Sigmoid colon (tissue), 7 donors: Measurements from ENCODE around the gene EEF1AKMT2. TPM values are rescaled to one million over a fixed set of nuclear protein-coding genes. Genes with fewer than 3 reads are reported as not detected.
A peak's percentile ranks its signal among the peaks of the same experiment; 100 is the strongest.

Experiments used
- DNase-seq: peaks from one replicate; pipeline ENCODE4 v3.0.0-alpha.2; 2019
- H3K27ac ChIP-seq, 4 donors: fragments of 200-600 bp; sonication (generic); one replicate each; pipeline ENCODE4 v1.5.1; 2016 to 2019; ENCODE audit warnings: mild to moderate bottlenecking in 1 of 4
- H3K27me3 ChIP-seq, 3 donors: fragments of 200-600 bp; sonication (generic); one replicate each; pipeline ENCODE4 v1.5.1; 2019; ENCODE audit warnings: mild to moderate bottlenecking in 1 of 3
- H3K36me3 ChIP-seq, 4 donors: fragments of 200-600 bp; sonication (generic); one replicate each; pipeline ENCODE4 v1.5.1; 2016 to 2019
- H3K4me1 ChIP-seq, 4 donors: fragments of 200-600 bp; sonication (generic); one replicate each; pipeline ENCODE4 v1.5.1; 2017 to 2019
- H3K4me3 ChIP-seq, 4 donors: fragments of 200-600 bp; sonication (generic); one replicate each; pipeline ENCODE4 v1.5.1; 2017 to 2019; ENCODE audit warnings: mild to moderate bottlenecking in 2 of 4, moderate library complexity in 1 of 4
- H3K9me3 ChIP-seq, 4 donors: fragments of 200-600 bp in 3 of 4; sonication (generic) in 3 of 4; one replicate each; pipeline versions ENCODE4 v1.5.1 to v1.6.1; 2013 to 2019
- EP300 ChIP-seq, 4 donors: sonication (generic); formaldehyde crosslinking; IDR thresholded peaks; one replicate each; pipeline ENCODE4 v1.6.1; 2017; ENCODE audit warnings: antibody characterized with exemption in 4 of 4
- POLR2A ChIP-seq, 2 donors: fragments of 450-650 bp; IDR thresholded peaks; one replicate each; pipeline ENCODE4 v1.6.1; 2016; ENCODE audit warnings: antibody characterized with exemption in 2 of 2, mild to moderate bottlenecking in 2 of 2, moderate library complexity in 2 of 2
- POLR2AphosphoS5 ChIP-seq, 4 donors: sonication (generic); formaldehyde crosslinking; IDR thresholded peaks; one replicate each; pipeline ENCODE4 v1.6.1; 2017; ENCODE audit warnings: antibody characterized with exemption in 4 of 4
- WGBS, 2 donors: extraction: QIAGEN DNeasy Blood & Tissue Kit; methylation state at CpG; one replicate each; pipeline ENCODE4 v1.1.7; 2013; 5-methylcytosine and 5-hydroxymethylcytosine counted together
- intact Hi-C: fragments of 100-400 bp; cut with DNase I; formaldehyde crosslinking; loops from one replicate; pipeline ENCODE4 v1.15.1; 2023
- polyA plus RNA-seq, 3 donors: library from polyadenylated mRNA; stranded (reverse); fragments of 200-250 nt; gene quantifications; one replicate each; pipeline ENCODE4 v1.2.3, GENCODE V29; 2013
- total RNA-seq, 4 donors: library from RNA; depleted of rRNA; stranded (reverse); fragments of >200 nt; gene quantifications; one replicate each; pipeline ENCODE4 v1.1.0, GENCODE V29; 2016
- TF ChIP-seq, protein P1 (sequence below), 4 experiments: fragments of 450-650 bp in 3 of 4; fragments of 200-600 bp in 1 of 4; IDR thresholded peaks; one replicate each; pipeline ENCODE4 v1.5.1; 2016 to 2019; ENCODE audit warnings: antibody characterized with exemption in 4 of 4, mild to moderate bottlenecking in 3 of 4, moderate library complexity in 2 of 4
- donor health status: healthy with polysubstance abuse.
- donor health status: Bipolar disorder and iron deficiency.
- donor health status: healthy.

Gene EEF1AKMT2
- total and polyA plus RNA-seq, 7 donors: 10.0 to 19.7 (median 15.6) TPM

- intact Hi-C loops: loop anchor here (10.0 kb wide), 1 partner anchor 169 kb away; no protein-coding TSS in a partner anchor
- TF ChIP-seq, protein P1, sequence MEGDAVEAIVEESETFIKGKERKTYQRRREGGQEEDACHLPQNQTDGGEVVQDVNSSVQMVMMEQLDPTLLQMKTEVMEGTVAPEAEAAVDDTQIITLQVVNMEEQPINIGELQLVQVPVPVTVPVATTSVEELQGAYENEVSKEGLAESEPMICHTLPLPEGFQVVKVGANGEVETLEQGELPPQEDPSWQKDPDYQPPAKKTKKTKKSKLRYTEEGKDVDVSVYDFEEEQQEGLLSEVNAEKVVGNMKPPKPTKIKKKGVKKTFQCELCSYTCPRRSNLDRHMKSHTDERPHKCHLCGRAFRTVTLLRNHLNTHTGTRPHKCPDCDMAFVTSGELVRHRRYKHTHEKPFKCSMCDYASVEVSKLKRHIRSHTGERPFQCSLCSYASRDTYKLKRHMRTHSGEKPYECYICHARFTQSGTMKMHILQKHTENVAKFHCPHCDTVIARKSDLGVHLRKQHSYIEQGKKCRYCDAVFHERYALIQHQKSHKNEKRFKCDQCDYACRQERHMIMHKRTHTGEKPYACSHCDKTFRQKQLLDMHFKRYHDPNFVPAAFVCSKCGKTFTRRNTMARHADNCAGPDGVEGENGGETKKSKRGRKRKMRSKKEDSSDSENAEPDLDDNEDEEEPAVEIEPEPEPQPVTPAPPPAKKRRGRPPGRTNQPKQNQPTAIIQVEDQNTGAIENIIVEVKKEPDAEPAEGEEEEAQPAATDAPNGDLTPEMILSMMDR (IDR thresholded peaks at IDR 0.05): peak in 2 of 4 experiments; percentile 32 to 41
- TF ChIP-seq POLR2AphosphoS5 (IDR thresholded peaks at IDR 0.05): no peak
- Histone ChIP-seq H3K4me3 (no peak overlapping the region), H3K27ac (peak overlapping the region; percentile 86 to 90 (median 89)), H3K27me3 (no peaks in the 10 kb centered on the region), H3K9me3 (no peaks in the 10 kb centered on the region), H3K4me1 (peaks cover 0 to 39% (median 33%) of the 10 kb centered on the region in 4 donors), H3K36me3 (peaks cover 0 to 5% (median 2%) of the 10 kb centered on the region in 4 donors)
- WGBS, 2 donors: 19 to 41% methylated on average over 3 of the region's 3 CpGs
- DNase-seq: no peak
Measured at GRCh38 chr10:124745673-124746072, 46.0 kb downstream of the EEF1AKMT2 start.

DNA sequence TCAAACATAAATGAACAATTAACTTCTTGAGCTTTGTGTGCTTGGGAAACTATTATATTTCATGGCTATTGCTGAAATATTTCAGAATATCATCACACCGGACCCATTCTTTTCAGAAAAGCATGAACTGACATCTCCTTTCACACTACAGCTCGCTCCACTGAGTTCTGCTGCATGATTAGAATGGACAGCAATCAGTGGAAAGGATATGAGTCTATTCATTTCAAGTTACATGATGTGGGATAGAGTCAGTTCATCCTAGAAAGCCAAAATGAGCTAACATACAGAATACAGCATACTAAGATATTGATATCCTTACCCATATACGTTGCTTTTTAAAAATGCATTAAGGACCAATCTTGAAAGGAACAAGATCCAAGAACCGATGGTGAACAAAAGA, 46.4 kb downstream of the EEF1AKMT2 start:
- Histone ChIP-seq H3K27me3 (no peaks in the 10 kb centered on the region), H3K36me3 (peaks cover 0 to 5% (median 2%) of the 10 kb centered on the region in 4 donors), H3K9me3 (no peaks in the 10 kb centered on the region), H3K4me1 (peaks cover 0 to 43% (median 37%) of the 10 kb centered on the region in 4 donors), H3K4me3 (no peak overlapping the region), H3K27ac (peak overlapping the region; percentile 86 to 90 (median 89))
- intact Hi-C loops: loop anchor here (10.0 kb wide), 1 partner anchor 170 kb away; no protein-coding TSS in a partner anchor
- TF ChIP-seq, protein P1 (IDR thresholded peaks at IDR 0.05): no peak
- no peak for TF ChIP-seq EP300 (IDR thresholded peaks at IDR 0.05)
- 50 to 79% methylated on average over 4 of the region's 4 CpGs for WGBS, 2 donors
- DNase-seq: no peak

DNA sequence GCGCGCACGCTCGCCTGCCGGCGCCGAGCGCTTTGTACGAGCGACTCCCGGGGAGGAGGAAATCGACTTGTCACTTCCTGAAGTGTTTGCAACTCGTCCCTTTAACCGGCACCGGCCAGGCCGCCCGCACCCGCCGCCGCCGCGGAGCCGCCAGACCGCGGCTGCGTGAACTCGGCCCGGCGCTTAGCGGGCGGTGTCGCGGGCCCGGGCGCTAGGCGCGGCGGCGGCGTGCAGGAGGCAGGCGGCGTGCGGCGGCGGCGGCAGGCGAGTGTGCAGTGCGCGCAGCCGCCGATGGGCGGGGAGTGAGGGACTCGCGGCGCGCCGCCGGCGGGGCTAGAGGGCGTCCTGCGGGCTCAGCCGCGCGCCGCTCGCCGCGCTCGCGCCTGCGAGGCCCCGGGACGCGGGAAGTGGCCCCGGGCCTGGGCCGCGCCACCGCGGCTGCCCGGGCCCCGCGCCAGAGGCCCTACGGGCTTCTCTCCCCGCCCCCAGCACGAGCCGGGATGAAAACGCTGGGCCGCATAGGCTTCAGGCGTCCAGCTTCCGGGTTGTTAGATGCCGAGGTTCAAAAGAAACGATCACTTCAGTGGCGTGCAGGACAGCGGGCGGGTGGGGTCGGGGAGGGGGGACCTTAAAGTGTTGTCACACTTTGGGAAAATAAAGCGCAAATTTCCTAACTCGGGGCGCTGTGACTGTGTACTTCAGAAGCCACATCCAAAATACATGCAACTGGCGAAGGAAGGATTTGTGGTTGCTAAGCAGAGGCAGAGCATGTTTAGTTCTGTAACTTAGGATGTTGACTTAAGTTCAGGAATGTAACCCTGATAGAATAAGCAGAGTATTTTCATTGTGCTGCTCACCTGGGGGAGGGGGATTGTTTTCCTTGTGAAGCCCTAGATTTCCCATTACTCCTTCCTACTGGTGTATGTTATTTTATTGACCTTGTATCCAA, 47.3 kb downstream of the EEF1AKMT2 start, which contains the start of gene FAM53B:
Gene FAM53B, minus strand, starts transcription at position 277 of the 949 bp plus-strand sequence. CDS start 37,665 bp downstream, outside the sequence.
- intact Hi-C loops: loop anchor here (1.0 to 10.0 kb wide), 6 partner anchors 42 to 327 kb away; partner anchors contain the start of genes EEF1AKMT2 and OAT
- peak within 1 kb of the TSS; percentile 53 to 82 (median 76) for H3K4me3 ChIP-seq
- H3K9me3 ChIP-seq: no peaks in the 10 kb centered on the region
- H3K27me3 ChIP-seq: no peaks in the 10 kb centered on the region
- peak in 2 of 4 donors; percentile 7 to 51 for TF ChIP-seq POLR2AphosphoS5 (IDR thresholded peaks at IDR 0.05)
- TF ChIP-seq, protein P1 (IDR thresholded peaks at IDR 0.05): no peak
- DNase-seq: peak; percentile 91
- peaks cover 0 to 52% (median 46%) of the 10 kb centered on the region in 4 donors for H3K4me1 ChIP-seq
- WGBS, 2 donors: 0% methylated on average over 100 of the region's 100 CpGs
- H3K36me3 ChIP-seq: peaks cover 0 to 5% (median 2%) of the 10 kb centered on the region in 4 donors
- H3K27ac ChIP-seq: peak within 1 kb of the TSS; percentile 86 to 94 (median 90)

- peak overlapping the region; percentile 53 to 82 (median 76) for H3K4me3 ChIP-seq
- peaks cover 0 to 5% (median 2%) of the 10 kb centered on the region in 4 donors for H3K36me3 ChIP-seq
- no peaks in the 10 kb centered on the region for H3K9me3 ChIP-seq
- intact Hi-C loops: loop anchor here (1.0 to 10.0 kb wide), 6 partner anchors 41 to 326 kb away; partner anchors contain the start of genes EEF1AKMT2 and OAT
- H3K27ac ChIP-seq: peak overlapping the region; percentile 86 to 94 (median 89)
- TF ChIP-seq POLR2AphosphoS5 (IDR thresholded peaks at IDR 0.05): peak in 1 of 4 donors; percentile 14
- TF ChIP-seq EP300 (IDR thresholded peaks at IDR 0.05): no peak
- TF ChIP-seq, protein P1 (IDR thresholded peaks at IDR 0.05): no peak
- no peak for TF ChIP-seq POLR2A (IDR thresholded peaks at IDR 0.05)
- H3K27me3 ChIP-seq: no peaks in the 10 kb centered on the region
- DNase-seq: peak; percentile 73
- 0 to 1% methylated on average over 101 of the region's 101 CpGs for WGBS, 2 donors
- H3K4me1 ChIP-seq: peaks cover 0 to 61% (median 55%) of the 10 kb centered on the region in 4 donors
Measured at GRCh38 chr10:124743191-124744101, 48.2 kb downstream of the EEF1AKMT2 start.
